CD14-positive monocyte (primary cell): Measurements from ENCODE around the gene COL12A1. TPM values are rescaled to one million over a fixed set of nuclear protein-coding genes. Genes with fewer than 3 reads are reported as not detected.

Experiments used
- DNase-seq, 3 donors: peaks; one replicate each; pipeline ENCODE4 v3.0.0-alpha.2; 2011 to 2022
- H2AFZ ChIP-seq: 2 replicates; pipeline ENCODE4 v1.6.0; 2012; ENCODE audit warnings: mild to moderate bottlenecking, low read depth, low read length, inconsistent platforms; ENCODE audit not compliant: insufficient read depth, poor library complexity, severe bottlenecking
- H3K27ac ChIP-seq, 2 donors: 1 replicate in 1 of 2; 2 replicates in 1 of 2; pipeline ENCODE4 v1.5.1; 2012 to 2013; ENCODE audit warnings: low read length in 2 of 2, control low read depth in 1 of 2, inconsistent platforms in 1 of 2, low read depth in 1 of 2, mild to moderate bottlenecking in 1 of 2
- H3K27me3 ChIP-seq, 2 donors: one replicate each; pipeline versions ENCODE4 v1.6.0 to v1.6.1; 2011 to 2013; ENCODE audit warnings: low read length in 2 of 2; ENCODE audit not compliant: control insufficient read depth in 2 of 2, insufficient read depth in 2 of 2
- H3K36me3 ChIP-seq, 2 donors: replicated peaks in 1 of 2; 1 replicate in 1 of 2; 2 replicates in 1 of 2; pipeline versions ENCODE4 v1.5.1 to v1.6.1; 2012 to 2013; ENCODE audit warnings: low read length in 2 of 2, control low read depth in 1 of 2, inconsistent platforms in 1 of 2, mild to moderate bottlenecking in 1 of 2; ENCODE audit not compliant: insufficient read depth in 2 of 2, control insufficient read depth in 1 of 2
- H3K4me1 ChIP-seq, 2 donors: 1 replicate in 1 of 2; 2 replicates in 1 of 2; pipeline versions ENCODE4 v1.5.1 to v1.6.1; 2012 to 2013; ENCODE audit warnings: low read length in 2 of 2, control low read depth in 1 of 2, inconsistent platforms in 1 of 2, mild to moderate bottlenecking in 1 of 2, moderate library complexity in 1 of 2; ENCODE audit not compliant: insufficient read depth in 2 of 2, control insufficient read depth in 1 of 2
- H3K4me2 ChIP-seq: replicated peaks from 2 replicates; pipeline ENCODE3; 2012; ENCODE audit warnings: low read length, moderate library complexity, mild to moderate bottlenecking; ENCODE audit not compliant: poor library complexity, severe bottlenecking; ENCODE audit errors: extremely low read depth
- H3K4me3 ChIP-seq, 3 experiments: fragments of 200-600 bp in 1 of 3; sonication (generic) in 1 of 3; replicated peaks in 1 of 3; 1 replicate in 2 of 3; 2 replicates in 1 of 3; pipeline ENCODE4 v1.5.1; 2011 to 2013; ENCODE audit warnings: low read length in 3 of 3, mild to moderate bottlenecking in 3 of 3, control low read depth in 2 of 3, low read depth in 2 of 3, inconsistent platforms in 1 of 3, moderate library complexity in 1 of 3
- H3K79me2 ChIP-seq: 2 replicates; pipeline ENCODE4 v1.6.0; 2012; ENCODE audit warnings: mild to moderate bottlenecking, control low read depth, inconsistent platforms, low read length, moderate library complexity; ENCODE audit not compliant: insufficient read depth
- H3K9ac ChIP-seq: 2 replicates; pipeline ENCODE4 v1.6.0; 2017; ENCODE audit warnings: low read length, mild to moderate bottlenecking; ENCODE audit not compliant: insufficient read depth, poor library complexity, severe bottlenecking
- H3K9me3 ChIP-seq, 2 donors: replicated peaks in 1 of 2; 1 replicate in 1 of 2; 2 replicates in 1 of 2; pipeline versions ENCODE4 v1.5.1 to v1.6.1; 2012 to 2013; ENCODE audit warnings: low read length in 2 of 2, control low read depth in 1 of 2; ENCODE audit not compliant: control insufficient read depth in 1 of 2, insufficient read depth in 1 of 2
- H4K20me1 ChIP-seq: 2 replicates; pipeline ENCODE4 v1.6.0; 2012; ENCODE audit warnings: mild to moderate bottlenecking, low read length, control low read depth, moderate library complexity; ENCODE audit not compliant: insufficient read depth
- H3K27ac Mint-ChIP-seq, 7 donors: one replicate each; pipeline ENCODE4 v1.8.0; 2020; ENCODE audit warnings: mild to moderate bottlenecking in 7 of 7, mixed read lengths in 7 of 7, moderate library complexity in 6 of 7, inconsistent platforms in 2 of 7
- H3K27me3 Mint-ChIP-seq, 3 donors: one replicate each; pipeline ENCODE4 v1.8.0; 2021 to 2022; ENCODE audit warnings: low read depth in 3 of 3, mild to moderate bottlenecking in 3 of 3, mixed read lengths in 3 of 3, moderate library complexity in 3 of 3, inconsistent platforms in 1 of 3
- H3K36me3 Mint-ChIP-seq, 2 donors: one replicate each; pipeline ENCODE4 v1.8.0; 2020; ENCODE audit warnings: mixed read lengths in 2 of 2, inconsistent platforms in 1 of 2, mild to moderate bottlenecking in 1 of 2
- H3K4me1 Mint-ChIP-seq: one replicate; pipeline ENCODE4 v1.8.0; 2020; ENCODE audit warnings: mild to moderate bottlenecking, mixed read lengths
- H3K4me3 Mint-ChIP-seq, 2 donors: one replicate each; pipeline ENCODE4 v1.8.0; 2020; ENCODE audit warnings: mild to moderate bottlenecking in 2 of 2, mixed read lengths in 2 of 2, moderate library complexity in 1 of 2
- H3K9me3 Mint-ChIP-seq, 7 donors: one replicate each; pipeline ENCODE4 v1.8.0; 2020 to 2022; ENCODE audit warnings: mixed read lengths in 7 of 7, mild to moderate bottlenecking in 6 of 7, moderate library complexity in 6 of 7, inconsistent platforms in 2 of 7
- WGBS: methylation state at CpG from one replicate; pipeline ENCODE4 v1.1.5; 2013; ENCODE audit warnings: missing lambda C conversion rate; ENCODE audit not compliant: insufficient coverage; 5-methylcytosine and 5-hydroxymethylcytosine counted together
- intact Hi-C, 2 donors: fragments of 100-400 bp; cut with micrococcal nuclease; formaldehyde crosslinking; loops; one replicate each; pipeline versions ENCODE4 v1.15.0 to v1.15.1; 2023
- polyA plus RNA-seq, 3 donors: library from polyadenylated mRNA; depleted of rRNA in 1 of 3; unstranded in 2 of 3; stranded (reverse) in 1 of 3; fragments of 300-500 nt in 2 of 3; fragments of >200 nt in 1 of 3; fragmentation: Illumina TruSeq in 2 of 3; gene quantifications; 1 replicate in 2 of 3; 2 replicates in 1 of 3; pipeline ENCODE4 v1.2.3, GENCODE V29; 2012 to 2021
- TF ChIP-seq, protein P1 (sequence below): fragments of 200-600 bp; IDR thresholded peaks from one replicate; pipeline ENCODE4 v1.8.0; 2022; ENCODE audit warnings: antibody characterized with exemption, mild to moderate bottlenecking

COL12A1 gene
- polyA plus RNA-seq, 3 donors = not detected

DNA sequence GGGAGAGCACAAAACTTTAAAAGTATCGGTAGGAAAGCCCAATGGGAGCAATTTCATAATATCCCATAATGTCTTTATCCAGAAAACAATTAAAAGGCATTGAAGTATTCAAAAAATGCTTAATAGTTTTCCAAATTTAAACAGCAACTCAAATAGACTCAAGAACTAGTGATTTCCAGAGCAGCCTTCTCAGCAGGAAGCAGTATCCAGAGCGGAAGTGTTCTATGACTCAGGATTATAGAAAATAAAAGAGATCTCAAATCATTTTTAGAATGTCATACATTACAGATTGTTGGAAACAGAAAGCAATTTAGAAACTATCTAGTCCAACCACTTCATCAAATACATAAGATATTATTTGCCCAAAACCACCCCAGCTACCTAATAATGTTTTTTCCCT lies 79.3 kb downstream of the COL12A1 start:
- no peaks in the 10 kb centered on the region for H3K4me1 Mint-ChIP-seq
- Histone ChIP-seq H3K27me3 (no peaks in the 10 kb centered on the region), H3K79me2 (no peaks in the 10 kb centered on the region), H3K36me3 (no peaks in the 10 kb centered on the region), H3K9ac (no peak overlapping the region), H3K9me3 (no peaks in the 10 kb centered on the region), H3K4me1 (no peaks in the 10 kb centered on the region), H2AFZ (no peak overlapping the region), H4K20me1 (no peaks in the 10 kb centered on the region), H3K4me3 (no peak overlapping the region), H3K4me2 (no peak overlapping the region), H3K27ac (no peak overlapping the region)
- intact Hi-C loops = no loop called here
- H3K4me3 Mint-ChIP-seq = no peak overlapping the region
- no peaks in the 10 kb centered on the region for H3K36me3 Mint-ChIP-seq
- no peak for DNase-seq
- no peak overlapping the region for H3K27ac Mint-ChIP-seq
- no peaks in the 10 kb centered on the region for H3K27me3 Mint-ChIP-seq
- H3K9me3 Mint-ChIP-seq = no peaks in the 10 kb centered on the region
- whole genome bisulfite sequencing = no CpG with 5 or more reads among the region's 2 CpGs
- TF ChIP-seq, protein P1, sequence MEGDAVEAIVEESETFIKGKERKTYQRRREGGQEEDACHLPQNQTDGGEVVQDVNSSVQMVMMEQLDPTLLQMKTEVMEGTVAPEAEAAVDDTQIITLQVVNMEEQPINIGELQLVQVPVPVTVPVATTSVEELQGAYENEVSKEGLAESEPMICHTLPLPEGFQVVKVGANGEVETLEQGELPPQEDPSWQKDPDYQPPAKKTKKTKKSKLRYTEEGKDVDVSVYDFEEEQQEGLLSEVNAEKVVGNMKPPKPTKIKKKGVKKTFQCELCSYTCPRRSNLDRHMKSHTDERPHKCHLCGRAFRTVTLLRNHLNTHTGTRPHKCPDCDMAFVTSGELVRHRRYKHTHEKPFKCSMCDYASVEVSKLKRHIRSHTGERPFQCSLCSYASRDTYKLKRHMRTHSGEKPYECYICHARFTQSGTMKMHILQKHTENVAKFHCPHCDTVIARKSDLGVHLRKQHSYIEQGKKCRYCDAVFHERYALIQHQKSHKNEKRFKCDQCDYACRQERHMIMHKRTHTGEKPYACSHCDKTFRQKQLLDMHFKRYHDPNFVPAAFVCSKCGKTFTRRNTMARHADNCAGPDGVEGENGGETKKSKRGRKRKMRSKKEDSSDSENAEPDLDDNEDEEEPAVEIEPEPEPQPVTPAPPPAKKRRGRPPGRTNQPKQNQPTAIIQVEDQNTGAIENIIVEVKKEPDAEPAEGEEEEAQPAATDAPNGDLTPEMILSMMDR = no peak

DNA sequence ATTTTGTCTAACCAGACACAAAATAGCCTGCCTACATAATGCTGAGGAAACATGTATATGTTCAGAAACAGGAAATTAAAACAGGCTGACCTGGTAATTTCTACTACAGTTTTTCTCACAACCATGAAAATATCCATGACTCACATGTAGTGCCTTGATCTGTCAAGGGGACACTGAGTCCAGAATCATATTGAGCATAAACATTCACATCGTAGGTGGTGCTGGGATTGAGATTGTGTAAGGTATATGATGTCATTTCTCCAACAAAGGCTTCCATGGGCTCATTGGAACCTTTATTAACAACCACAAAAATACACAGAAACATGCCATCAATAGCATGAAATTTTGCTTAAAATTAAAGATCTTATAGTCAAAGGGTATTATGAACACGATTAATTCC lies 80.9 kb downstream of the COL12A1 start:
- H3K27ac ChIP-seq = no peak overlapping the region
- no peak overlapping the region for H3K4me2 ChIP-seq
- no CpG with 5 or more reads among the region's 2 CpGs for WGBS
- H3K4me3 ChIP-seq = no peak overlapping the region
- H3K9me3 ChIP-seq = no peaks in the 10 kb centered on the region
- Mint-ChIP-seq H3K9me3 (no peaks in the 10 kb centered on the region), H3K4me3 (no peak overlapping the region), H3K27ac (no peak overlapping the region), H3K27me3 (no peaks in the 10 kb centered on the region), H3K4me1 (no peaks in the 10 kb centered on the region), H3K36me3 (no peaks in the 10 kb centered on the region)
- no peaks in the 10 kb centered on the region for H3K36me3 ChIP-seq
- H4K20me1 ChIP-seq = no peaks in the 10 kb centered on the region
- H2AFZ ChIP-seq = no peak overlapping the region
- H3K4me1 ChIP-seq = no peaks in the 10 kb centered on the region
- H3K27me3 ChIP-seq = no peaks in the 10 kb centered on the region
- TF ChIP-seq, protein P1 = no peak
- H3K9ac ChIP-seq = no peak overlapping the region
- intact Hi-C loops = no loop called here
- no peak for DNase-seq
- no peaks in the 10 kb centered on the region for H3K79me2 ChIP-seq
